Thyroid gland (tissue), 4 donors: Measurements from ENCODE around the gene NF2.

Experiments used
- POLR2A ChIP-seq, 2 donors: fragments of 450-650 bp; IDR thresholded peaks; one replicate each; pipeline ENCODE4 v1.6.1; 2017; ENCODE audit warnings: antibody characterized with exemption in 2 of 2, mild to moderate bottlenecking in 2 of 2, moderate library complexity in 1 of 2
- TF ChIP-seq, protein P1 (sequence below), 6 experiments: fragments of 200-600 bp in 3 of 6; fragments of 450-650 bp in 3 of 6; sonication (generic) in 3 of 6; IDR thresholded peaks; one replicate each; pipeline ENCODE4 v1.5.1; 2016 to 2019; ENCODE audit warnings: antibody characterized with exemption in 6 of 6, mild to moderate bottlenecking in 2 of 6, inconsistent platforms in 1 of 6, moderate library complexity in 1 of 6

DNA sequence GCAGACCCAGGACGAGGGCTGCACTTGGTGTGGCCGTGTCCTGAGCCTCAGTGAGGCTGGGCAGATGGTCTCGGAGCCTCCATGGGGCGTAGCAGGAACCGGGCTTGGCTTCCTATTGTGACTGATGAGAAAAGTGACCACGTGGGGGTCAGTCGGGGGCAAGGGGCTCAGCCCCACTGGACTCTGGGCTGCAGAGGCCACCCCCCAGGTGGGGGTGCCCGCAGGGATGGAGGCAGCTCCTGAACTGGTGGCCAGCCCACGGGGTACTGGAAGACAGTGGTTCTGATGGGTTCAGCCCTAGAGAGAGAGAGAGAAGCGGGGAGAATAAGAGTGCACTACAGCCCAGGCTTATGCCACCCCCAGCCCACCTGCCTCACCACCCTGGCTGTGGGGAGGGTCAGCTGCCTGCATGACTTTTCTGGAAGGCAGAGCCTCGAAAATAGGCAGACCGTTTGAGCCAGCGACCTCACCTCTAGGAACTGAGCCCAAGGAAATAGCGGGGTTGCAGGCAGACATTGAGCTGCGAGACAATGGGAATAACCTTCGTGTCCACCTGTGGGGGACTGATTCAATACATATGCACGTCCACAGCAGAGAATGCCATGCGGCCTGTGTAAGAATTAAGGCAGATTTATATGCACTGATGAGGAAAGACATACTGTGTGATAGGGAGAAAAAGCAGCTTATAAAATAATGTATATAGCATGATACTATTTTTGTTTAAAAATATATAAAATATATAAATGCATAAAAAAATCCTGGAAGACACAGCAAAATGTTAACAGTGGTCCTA is 127.8 kb downstream of the NF2 start:
- TF ChIP-seq, protein P1, sequence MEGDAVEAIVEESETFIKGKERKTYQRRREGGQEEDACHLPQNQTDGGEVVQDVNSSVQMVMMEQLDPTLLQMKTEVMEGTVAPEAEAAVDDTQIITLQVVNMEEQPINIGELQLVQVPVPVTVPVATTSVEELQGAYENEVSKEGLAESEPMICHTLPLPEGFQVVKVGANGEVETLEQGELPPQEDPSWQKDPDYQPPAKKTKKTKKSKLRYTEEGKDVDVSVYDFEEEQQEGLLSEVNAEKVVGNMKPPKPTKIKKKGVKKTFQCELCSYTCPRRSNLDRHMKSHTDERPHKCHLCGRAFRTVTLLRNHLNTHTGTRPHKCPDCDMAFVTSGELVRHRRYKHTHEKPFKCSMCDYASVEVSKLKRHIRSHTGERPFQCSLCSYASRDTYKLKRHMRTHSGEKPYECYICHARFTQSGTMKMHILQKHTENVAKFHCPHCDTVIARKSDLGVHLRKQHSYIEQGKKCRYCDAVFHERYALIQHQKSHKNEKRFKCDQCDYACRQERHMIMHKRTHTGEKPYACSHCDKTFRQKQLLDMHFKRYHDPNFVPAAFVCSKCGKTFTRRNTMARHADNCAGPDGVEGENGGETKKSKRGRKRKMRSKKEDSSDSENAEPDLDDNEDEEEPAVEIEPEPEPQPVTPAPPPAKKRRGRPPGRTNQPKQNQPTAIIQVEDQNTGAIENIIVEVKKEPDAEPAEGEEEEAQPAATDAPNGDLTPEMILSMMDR (IDR thresholded peaks at IDR 0.05): no peak
- TF ChIP-seq POLR2A (IDR thresholded peaks at IDR 0.05): no peak
